ENCODE results near the gene SCUBE3. TPM values are rescaled to one million over a fixed set of nuclear protein-coding genes. Genes with fewer than 3 reads are reported as not detected.

Gene SCUBE3
- total RNA-seq, 1 experiment from 2014 or later = 0.05 TPM

- no peak for ATAC-seq
- BruUV-seq (replicated peaks) = no TSS peak
- no peaks in the 10 kb centered on the region for H3K4me1 ChIP-seq (ENCODE audit: control insufficient read depth in 1 of 2, insufficient read depth in 2 of 2, low read length in 2 of 2)
- CTCF ChIA-PET = no interaction called here
- POLR2A ChIA-PET = no interaction called here
- no peak for DNase-seq (ENCODE audit: low read depth, low spot score)
- H2AFZ ChIP-seq (ENCODE audit: low read depth, low read length, poor library complexity, severe bottlenecking) = no peak overlapping the region
- no peak overlapping the region for H3K9ac ChIP-seq (ENCODE audit: low read length)
- no peaks in the 10 kb centered on the region for H4K20me1 ChIP-seq (ENCODE audit: insufficient read depth)
- H3K27me3 ChIP-seq (ENCODE audit: insufficient read depth, low read length) = no peaks in the 10 kb centered on the region
- H3K4me3 ChIP-seq (replicated peaks in 1 of 2; ENCODE audit: low read depth in 1 of 2, low read length in 2 of 2) = no peak overlapping the region
- intact Hi-C loops (cut with micrococcal nuclease) = no loop called here
- no peaks in the 10 kb centered on the region for H3K9me2 ChIP-seq (ENCODE audit: insufficient read depth)
- peaks cover 24 to 25% of the 10 kb centered on the region in 2 experiments; a peak in 3 of 4 replicates for H3K36me3 ChIP-seq (ENCODE audit: control insufficient read depth in 1 of 2, insufficient read depth in 2 of 2, low read length in 2 of 2)
- no peak overlapping the region for H3K27ac ChIP-seq (ENCODE audit: low read depth, low read length)
- no peaks in the 10 kb centered on the region for H3K9me3 ChIP-seq (ENCODE audit: control insufficient read depth in 1 of 2, insufficient read depth in 1 of 2, low read depth in 1 of 2, low read length in 2 of 2)
- H3K4me2 ChIP-seq (ENCODE audit: low read length) = no peak overlapping the region
- TF ChIP-seq EZH2 (IDR thresholded peaks at IDR 0.05) = no peak
- TF ChIP-seq SP1 (IDR thresholded peaks at IDR 0.05; ENCODE audit: low read depth) = no peak
- no peak for TF ChIP-seq SIN3A (IDR thresholded peaks at IDR 0.05; ENCODE audit: low read depth)
- TF ChIP-seq RAD21 (IDR thresholded peaks at IDR 0.05; ENCODE audit: low read depth) = no peak
- no peak for TF ChIP-seq POLR2AphosphoS5 (IDR thresholded peaks at IDR 0.05; ENCODE audit: low read depth, low read length)
- no peak for TF ChIP-seq EZH2phosphoT487 (IDR thresholded peaks at IDR 0.05; ENCODE audit: borderline replicate concordance)
- no peak for TF ChIP-seq ZBTB33 (IDR thresholded peaks at IDR 0.05; ENCODE audit: extremely low read depth, insufficient replicate concordance, low read length)
- TF ChIP-seq CEBPB (IDR thresholded peaks at IDR 0.05; ENCODE audit: low read depth) = no peak
- TF ChIP-seq ELF1 (IDR thresholded peaks at IDR 0.05; ENCODE audit: borderline replicate concordance, low read depth) = no peak
- no peak for TF ChIP-seq SRF (IDR thresholded peaks at IDR 0.05; ENCODE audit: low read depth)
- TF ChIP-seq FOSL1 (IDR thresholded peaks at IDR 0.05; ENCODE audit: low read depth) = no peak
- TF ChIP-seq CBX3 (IDR thresholded peaks at IDR 0.05; ENCODE audit: low read depth) = no peak
- no peak for TF ChIP-seq EGR1 (IDR thresholded peaks at IDR 0.05; ENCODE audit: low read depth)
- TF ChIP-seq YY1 (IDR thresholded peaks at IDR 0.05; ENCODE audit: extremely low read depth, insufficient replicate concordance, low read depth, low read length) = no peak
- TF ChIP-seq TCF7L2 (IDR thresholded peaks at IDR 0.05; ENCODE audit: borderline replicate concordance, extremely low read depth, insufficient read depth, insufficient read length) = no peak
- no peaks in the 10 kb centered on the region for H3K79me2 ChIP-seq (ENCODE audit: insufficient read depth, low read length)
- RAD21 ChIA-PET (ENCODE audit: low non-redundant PET in 1 of 2, low total read pairs in 2 of 2, uncharacterized antibody in 2 of 2, unreplicated experiment in 2 of 2) = no interaction called here
Measured at GRCh38 chr6:35287671-35288396, 74.1 kb downstream of the SCUBE3 start.

Data from HCT116 (cell line).